ENCODE measurements around the gene LMO1. TPM values are rescaled to one million over a fixed set of nuclear protein-coding genes. Genes with fewer than 3 reads are reported as not detected.

LMO1 gene
- total and polyA plus RNA-seq, 10 of the 15 experiments (the other 5 are each of a cell fraction or from before 2014, with no cell fraction given) = not detected

GRCh38 chr11:8309862-8310261, 46.2 kb upstream of the LMO1 start:
- H3K36me3 ChIP-seq (ENCODE audit: control insufficient read depth in 2 of 2, insufficient read depth in 2 of 2, low read length in 1 of 2) = no peaks in the 10 kb centered on the region
- SMC1A ChIA-PET (ENCODE audit: uncharacterized antibody, unreplicated experiment) = no interaction called here
- 0% methylated on average over 3 of the region's 3 CpGs for WGBS (ENCODE audit: insufficient coverage, insufficient replicate concordance, low lambda C conversion rate, missing lambda C conversion rate)
- BruUV-seq (replicated peaks) = no TSS peak
- no peak overlapping the region for H3K9ac ChIP-seq (ENCODE audit: control insufficient read depth, insufficient read depth, low read length)
- CTCF ChIA-PET = interaction anchor here (0.9 kb wide), 1 partner anchor 47 kb away, joined by 4 read pairs; the partner anchor contains the start of gene LMO1
- RAD21 ChIA-PET (ENCODE audit: unreplicated experiment) = no interaction called here
- H3K4me2 ChIP-seq (ENCODE audit: control insufficient read depth, insufficient read depth) = no peak overlapping the region
- H2AFZ ChIP-seq (ENCODE audit: control insufficient read depth, low read depth, low read length) = no peak overlapping the region
- no peaks in the 10 kb centered on the region for H3K4me1 ChIP-seq (ENCODE audit: control insufficient read depth, insufficient read depth, low read length)
- peak; percentile 59; the same call in 2 of the 3 replicates for ATAC-seq
- H3K27me3 ChIP-seq (replicated peaks in 1 of 2; ENCODE audit: control insufficient read depth in 2 of 2, insufficient read depth in 2 of 2, low read length in 1 of 2) = no peaks in the 10 kb centered on the region
- H3K9me3 ChIP-seq (replicated peaks; ENCODE audit: control insufficient read depth, insufficient read depth, low read length) = no peaks in the 10 kb centered on the region
- TF ChIP-seq CTCF (IDR thresholded peaks at IDR 0.05 in 2 of 3, conservative IDR thresholded peaks at IDR 0.05 in 1 of 3; ENCODE audit: control insufficient read depth in 2 of 3, extremely low read depth in 1 of 3, insufficient read depth in 1 of 3, low read depth in 3 of 3, low read length in 3 of 3) = peak; percentile 9 to 20 (median 13); a peak in 3 of 6 replicates
- no peak for TF ChIP-seq KLF5 (IDR thresholded peaks at IDR 0.05; ENCODE audit: partially characterized antibody)
- no peak for TF ChIP-seq TARDBP (IDR thresholded peaks at IDR 0.05; ENCODE audit: borderline replicate concordance)
- no peak for TF ChIP-seq ZBTB33 (IDR thresholded peaks at IDR 0.05)
- H3K79me2 ChIP-seq (ENCODE audit: control insufficient read depth, insufficient read depth, low read length) = no peaks in the 10 kb centered on the region
- H3K4me3 ChIP-seq = no peak overlapping the region
- H4K20me1 ChIP-seq (ENCODE audit: control insufficient read depth, insufficient read depth) = no peaks in the 10 kb centered on the region
- POLR2A ChIA-PET = no interaction called here
- no peak overlapping the region for H3K27ac ChIP-seq (ENCODE audit: control insufficient read depth, insufficient read depth)
- intact Hi-C loops (cut with micrococcal nuclease; ENCODE audit: unreplicated experiment) (no loop called here), in situ Hi-C loops (cut with MboI) (no loop called here)
- DNase-seq (ENCODE audit: low read depth, low spot score) = no peak
- no peak for FAIRE-seq

All from GM12878 (cell line).